GM21360 (cell line): ENCODE data around the gene GFRA1.

Source experiments
- ATAC-seq: cut with Tn5 transposase; IDR thresholded peaks from one replicate; pipeline ENCODE4 v1.9.1; 2021; ENCODE audit warnings: mild to moderate bottlenecking, moderate library complexity; ENCODE audit not compliant: unreplicated experiment

GFRA1 gene

GRCh38 chr10:116109481-116109880 lies 163.5 kb downstream of the GFRA1 start:
- ATAC-seq: no peak

GRCh38 chr10:116108095-116108494 lies 164.9 kb downstream of the GFRA1 start:
- no peak for ATAC-seq

- ATAC-seq: no peak
These were observed 166.4 kb downstream of the GFRA1 start for GRCh38 chr10:116106611-116107010.

- ATAC-seq: no peak
These were observed 167.7 kb downstream of the GFRA1 start for GRCh38 chr10:116105264-116105663.

GRCh38 chr10:116104210-116104932 lies 168.6 kb downstream of the GFRA1 start:
- ATAC-seq: no peak

GRCh38 chr10:116103668-116104067 lies 169.3 kb downstream of the GFRA1 start:
- no peak for ATAC-seq

- ATAC-seq: no peak
These were observed 171.2 kb downstream of the GFRA1 start for GRCh38 chr10:116101616-116102315.

- no peak for ATAC-seq
These were observed 172.0 kb downstream of the GFRA1 start for GRCh38 chr10:116100984-116101383.

GRCh38 chr10:116099023-116099420 lies 174.0 kb downstream of the GFRA1 start:
- ATAC-seq: no peak

- ATAC-seq: no peak
These were observed 174.5 kb downstream of the GFRA1 start for GRCh38 chr10:116098411-116099022.

GRCh38 chr10:116097239-116097784 lies 175.7 kb downstream of the GFRA1 start:
- no peak for ATAC-seq

- no peak for ATAC-seq
These were observed 176.5 kb downstream of the GFRA1 start for GRCh38 chr10:116096526-116096925.

GRCh38 chr10:116094356-116094755 lies 178.7 kb downstream of the GFRA1 start:
- ATAC-seq: no peak

- ATAC-seq: no peak
These were observed 180.0 kb downstream of the GFRA1 start for GRCh38 chr10:116093031-116093430.

- no peak for ATAC-seq
These were observed 184.0 kb downstream of the GFRA1 start for GRCh38 chr10:116088985-116089384.

- ATAC-seq: no peak
These were observed 187.7 kb downstream of the GFRA1 start for GRCh38 chr10:116085323-116085722.

- no peak for ATAC-seq
These were observed 188.8 kb downstream of the GFRA1 start for GRCh38 chr10:116084161-116084560.

GRCh38 chr10:116083226-116083762 lies 189.7 kb downstream of the GFRA1 start:
- no peak for ATAC-seq

GRCh38 chr10:116082762-116083161 lies 190.2 kb downstream of the GFRA1 start:
- ATAC-seq: no peak

GRCh38 chr10:116082206-116082605 lies 190.8 kb downstream of the GFRA1 start:
- ATAC-seq: no peak

GRCh38 chr10:116080553-116080952 lies 192.5 kb downstream of the GFRA1 start:
- ATAC-seq: no peak
